Trophoblast cell (in vitro differentiated cells and primary cell): ENCODE measurements around the gene GLUD1.
"Not testable (repeated sequence)": the region's sequence is repeated elsewhere in the genome, so short reads cannot be mapped to it uniquely, and the experiment has no call there.

Experiments used
- DNase-seq, 2 donors: peaks; one replicate each; pipeline ENCODE4 v3.0.0-alpha.2; 2016
- H2AFZ ChIP-seq: 2 replicates; pipeline ENCODE4 v1.6.1; 2013; ENCODE audit warnings: low read length, moderate library complexity, mild to moderate bottlenecking; ENCODE audit not compliant: insufficient read depth, poor library complexity
- H2AK5ac ChIP-seq: 2 replicates; pipeline ENCODE4 v1.6.1; 2013; ENCODE audit warnings: mild to moderate bottlenecking, low read length
- H2BK120ac ChIP-seq: 2 replicates; pipeline ENCODE4 v1.6.1; 2013; ENCODE audit warnings: low read length, mild to moderate bottlenecking, moderate library complexity; ENCODE audit not compliant: insufficient read depth, poor library complexity
- H2BK12ac ChIP-seq: 2 replicates; pipeline ENCODE4 v1.6.1; 2013; ENCODE audit warnings: mild to moderate bottlenecking, low read length, moderate library complexity
- H2BK5ac ChIP-seq: 2 replicates; pipeline ENCODE4 v1.6.1; 2013; ENCODE audit warnings: low read length, low read depth, moderate library complexity, mild to moderate bottlenecking; ENCODE audit not compliant: poor library complexity
- H3K14ac ChIP-seq: 2 replicates; pipeline ENCODE4 v1.6.1; 2013; ENCODE audit warnings: mild to moderate bottlenecking, low read length
- H3K18ac ChIP-seq: 2 replicates; pipeline ENCODE4 v1.6.1; 2013; ENCODE audit warnings: mild to moderate bottlenecking, low read length
- H3K23ac ChIP-seq: 2 replicates; pipeline ENCODE4 v1.6.1; 2013; ENCODE audit warnings: low read length
- H3K27ac ChIP-seq: 2 replicates; pipeline ENCODE4 v1.5.1; 2013; ENCODE audit warnings: low read depth, mild to moderate bottlenecking, inconsistent platforms, low read length, moderate library complexity
- H3K27me3 ChIP-seq: 2 replicates; pipeline ENCODE4 v1.6.1; 2013; ENCODE audit warnings: inconsistent platforms, mild to moderate bottlenecking, low read length, moderate library complexity; ENCODE audit not compliant: insufficient read depth
- H3K36me3 ChIP-seq, 2 experiments: 1 replicate in 1 of 2; 2 replicates in 1 of 2; pipeline ENCODE4 v1.6.1; 2013; ENCODE audit warnings: low read length in 2 of 2, mild to moderate bottlenecking in 2 of 2, moderate library complexity in 1 of 2; ENCODE audit not compliant: insufficient read depth in 2 of 2, control insufficient read depth in 1 of 2
- H3K4ac ChIP-seq: 2 replicates; pipeline ENCODE4 v1.6.1; 2013; ENCODE audit warnings: low read depth, mild to moderate bottlenecking, low read length, moderate library complexity
- H3K4me1 ChIP-seq, 2 experiments: 1 replicate in 1 of 2; 2 replicates in 1 of 2; pipeline ENCODE4 v1.6.1; 2013; ENCODE audit warnings: low read length in 2 of 2, mild to moderate bottlenecking in 2 of 2, moderate library complexity in 1 of 2; ENCODE audit not compliant: insufficient read depth in 2 of 2, control insufficient read depth in 1 of 2
- H3K4me2 ChIP-seq: 2 replicates; pipeline ENCODE4 v1.6.1; 2013; ENCODE audit warnings: inconsistent platforms, mild to moderate bottlenecking, low read length, moderate library complexity
- H3K4me3 ChIP-seq: 2 replicates; pipeline ENCODE4 v1.5.1; 2013; ENCODE audit warnings: mild to moderate bottlenecking, low read depth, low read length, inconsistent platforms
- H3K79me1 ChIP-seq: one replicate; pipeline ENCODE4 v1.6.1; 2013; ENCODE audit warnings: low read length
- H3K79me2 ChIP-seq: 2 replicates; pipeline ENCODE4 v1.6.1; 2013; ENCODE audit warnings: low read length, mild to moderate bottlenecking; ENCODE audit not compliant: control insufficient read depth, insufficient read depth, poor library complexity
- H3K9ac ChIP-seq: 2 replicates; pipeline ENCODE4 v1.6.1; 2013; ENCODE audit warnings: mild to moderate bottlenecking, low read length
- H3K9me3 ChIP-seq: 2 replicates; pipeline ENCODE4 v1.6.1; 2013; ENCODE audit warnings: low read depth, mild to moderate bottlenecking, control low read depth, inconsistent platforms, low read length; ENCODE audit not compliant: insufficient read depth
- H4K12ac ChIP-seq: 2 replicates; pipeline ENCODE4 v1.6.1; 2013; ENCODE audit warnings: low read depth, mild to moderate bottlenecking, low read length, moderate library complexity
- H4K8ac ChIP-seq: 2 replicates; pipeline ENCODE4 v1.6.1; 2013; ENCODE audit warnings: low read depth, mild to moderate bottlenecking, low read length, moderate library complexity
- H4K91ac ChIP-seq: one replicate; pipeline ENCODE4 v1.6.1; 2013; ENCODE audit warnings: low read depth, mild to moderate bottlenecking, low read length, moderate library complexity
- WGBS: extraction: QIAGEN DNeasy Blood & Tissue Kit; methylation state at CpG from one replicate; pipeline ENCODE4 v1.1.7; 2013; ENCODE audit warnings: missing lambda C conversion rate; ENCODE audit not compliant: insufficient read length, insufficient coverage; ENCODE audit errors: extremely low coverage; 5-methylcytosine and 5-hydroxymethylcytosine counted together

GLUD1 gene

DNA sequence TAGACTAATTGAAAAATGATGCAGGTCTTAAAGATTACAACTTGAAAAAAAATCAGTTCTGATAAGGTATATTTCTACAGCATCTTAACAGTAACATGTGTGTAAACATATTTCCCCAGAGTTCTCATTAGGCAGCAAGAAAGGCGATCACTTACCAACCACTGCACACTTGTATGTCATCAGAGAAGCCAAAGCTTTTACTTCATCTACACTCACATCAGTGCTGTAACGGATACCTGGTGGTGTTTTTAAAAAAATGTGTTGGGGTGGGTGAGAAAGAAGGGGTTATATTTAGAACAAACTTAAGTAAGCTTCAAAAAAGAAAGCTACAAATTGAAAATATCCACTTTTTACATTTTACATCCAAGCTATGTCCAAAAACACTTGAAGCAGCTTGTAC is 18.2 kb downstream of the GLUD1 start:
- H3K14ac ChIP-seq, H3K27ac ChIP-seq, H2BK5ac ChIP-seq, H3K4ac ChIP-seq, H3K9ac ChIP-seq, H3K9me3 ChIP-seq, H3K18ac ChIP-seq, H4K91ac ChIP-seq, H3K4me2 ChIP-seq, H4K12ac ChIP-seq, DNase-seq, H3K27me3 ChIP-seq, H4K8ac ChIP-seq, H3K36me3 ChIP-seq, H2BK12ac ChIP-seq, H2AK5ac ChIP-seq, H3K79me1 ChIP-seq, H3K4me3 ChIP-seq, H2BK120ac ChIP-seq, H3K79me2 ChIP-seq, H2AFZ ChIP-seq, H3K23ac ChIP-seq, H3K4me1 ChIP-seq: not testable (repeated sequence)
- no CpG with 5 or more reads among the region's 2 CpGs for WGBS

DNA sequence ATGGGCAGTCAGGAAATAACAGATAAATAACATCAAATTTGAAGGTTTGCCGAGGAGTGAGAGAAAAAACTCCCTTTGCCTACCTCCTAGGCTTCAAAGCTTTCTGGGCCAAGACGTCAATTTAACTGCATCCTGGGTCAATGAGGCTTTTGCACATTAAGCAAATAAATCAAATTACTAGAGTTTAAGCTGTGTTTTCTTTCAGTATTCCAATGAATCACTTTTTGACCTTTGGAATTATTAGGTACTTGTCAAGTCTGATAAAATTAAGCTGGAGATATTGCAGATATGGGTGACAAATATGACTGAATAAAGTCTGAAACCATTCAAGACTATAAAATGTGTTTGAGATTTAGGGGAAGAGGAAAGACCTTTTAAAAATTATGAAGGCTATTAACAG is 22.2 kb downstream of the GLUD1 start:
- Histone ChIP-seq H3K79me2 (no peaks in the 10 kb centered on the region), H3K14ac (no peak overlapping the region), H3K4me3 (no peak overlapping the region), H3K27ac (no peak overlapping the region), H3K23ac (no peak overlapping the region), H2BK5ac (no peak overlapping the region), H2BK12ac (no peak overlapping the region), H3K27me3 (no peaks in the 10 kb centered on the region), H3K4me2 (no peak overlapping the region), H3K4me1 (no peaks in the 10 kb centered on the region), H2BK120ac (no peak overlapping the region), H4K8ac (no peak overlapping the region), H3K9ac (no peak overlapping the region), H3K18ac (no peak overlapping the region), H4K91ac (no peak overlapping the region), H4K12ac (no peak overlapping the region), H3K36me3 (peaks cover 6 to 12% of the 10 kb centered on the region in 2 experiments), H3K79me1 (no peaks in the 10 kb centered on the region), H3K9me3 (no peaks in the 10 kb centered on the region), H2AFZ (no peak overlapping the region), H3K4ac (no peak overlapping the region), H2AK5ac (no peak overlapping the region)
- no peak for DNase-seq
- no CpG with 5 or more reads among the region's 2 CpGs for WGBS

DNA sequence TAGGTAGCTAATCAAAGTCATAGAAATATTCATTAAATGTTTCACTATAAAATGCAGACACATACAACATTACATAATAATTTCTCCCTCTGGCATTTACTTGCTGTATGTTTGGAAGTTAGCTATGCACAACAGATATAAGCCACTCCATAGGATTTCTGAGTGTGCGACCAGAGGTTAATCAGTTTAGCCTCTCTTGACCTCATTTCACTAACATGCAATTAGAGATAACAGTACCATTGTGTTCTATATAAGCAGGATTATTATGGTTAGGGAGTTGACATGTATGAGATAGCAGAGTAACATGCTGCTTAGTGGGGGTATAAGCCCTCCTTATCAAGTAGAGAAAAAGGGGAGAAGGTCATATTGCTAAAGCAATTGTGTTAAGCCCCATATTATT is 26.4 kb downstream of the GLUD1 start:
- Histone ChIP-seq H4K8ac (no peak overlapping the region), H2AK5ac (no peak overlapping the region), H2BK5ac (no peak overlapping the region), H3K9ac (no peak overlapping the region), H3K4ac (no peak overlapping the region), H3K4me1 (no peaks in the 10 kb centered on the region), H4K12ac (no peak overlapping the region), H3K79me1 (no peaks in the 10 kb centered on the region), H3K36me3 (peaks cover 15% of the 10 kb centered on the region in 2 experiments), H3K79me2 (no peaks in the 10 kb centered on the region), H3K4me2 (no peak overlapping the region), H2AFZ (no peak overlapping the region), H3K27ac (no peak overlapping the region), H2BK12ac (no peak overlapping the region), H3K18ac (no peak overlapping the region), H3K9me3 (no peaks in the 10 kb centered on the region), H3K14ac (no peak overlapping the region), H3K4me3 (no peak overlapping the region), H4K91ac (no peak overlapping the region), H3K27me3 (no peaks in the 10 kb centered on the region), H3K23ac (no peak overlapping the region), H2BK120ac (no peak overlapping the region)
- no CpG with 5 or more reads among the region's 1 CpG for WGBS
- no peak for DNase-seq

DNA sequence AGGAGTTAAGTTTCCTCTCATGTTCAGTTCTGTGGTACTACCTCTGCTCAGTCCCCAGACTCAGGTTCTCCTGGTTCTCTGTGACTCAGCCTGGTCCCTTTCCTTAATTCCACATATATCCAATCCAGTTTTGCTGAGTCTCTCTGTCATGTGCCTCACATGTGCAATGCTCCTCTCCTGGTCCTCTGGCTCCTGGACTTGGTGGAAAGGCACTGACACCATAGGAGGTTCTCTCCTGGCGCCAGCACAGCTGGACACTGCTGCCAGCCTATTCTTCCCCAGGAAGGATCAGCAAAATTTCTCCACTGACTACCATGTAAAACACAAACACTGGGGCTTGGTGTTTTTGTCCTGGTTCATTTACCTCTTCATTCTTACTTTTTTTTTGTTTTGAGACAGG is 27.8 kb downstream of the GLUD1 start:
- H3K36me3 ChIP-seq, result peaks cover 10 to 15% of the 10 kb centered on the region in 2 experiments
- no peak overlapping the region for H4K8ac ChIP-seq
- no peak overlapping the region for H3K14ac ChIP-seq
- H2AK5ac ChIP-seq, result no peak overlapping the region
- H3K4me2 ChIP-seq, result no peak overlapping the region
- no peak overlapping the region for H3K9ac ChIP-seq
- no peak overlapping the region for H3K23ac ChIP-seq
- H3K79me1 ChIP-seq, result no peaks in the 10 kb centered on the region
- no peaks in the 10 kb centered on the region for H3K9me3 ChIP-seq
- no peak overlapping the region for H2BK120ac ChIP-seq
- no peak overlapping the region for H3K4ac ChIP-seq
- H3K27me3 ChIP-seq, result no peaks in the 10 kb centered on the region
- no peak overlapping the region for H2BK12ac ChIP-seq
- H3K18ac ChIP-seq, result no peak overlapping the region
- no peak overlapping the region for H3K27ac ChIP-seq
- no peak overlapping the region for H3K4me3 ChIP-seq
- no CpG with 5 or more reads among the region's 1 CpG for WGBS
- H4K12ac ChIP-seq, result no peak overlapping the region
- no peaks in the 10 kb centered on the region for H3K4me1 ChIP-seq
- no peak overlapping the region for H2AFZ ChIP-seq
- H3K79me2 ChIP-seq, result no peaks in the 10 kb centered on the region
- DNase-seq, result no peak
- no peak overlapping the region for H4K91ac ChIP-seq
- no peak overlapping the region for H2BK5ac ChIP-seq
